ENCODE measurements around the gene TRPM2. TPM values are rescaled to one million over a fixed set of nuclear protein-coding genes. Genes with fewer than 3 reads are reported as not detected.

TRPM2 gene
- total and polyA plus RNA-seq, 8 donors, result 0.46 to 8.7 (median 2.6) TPM

DNA sequence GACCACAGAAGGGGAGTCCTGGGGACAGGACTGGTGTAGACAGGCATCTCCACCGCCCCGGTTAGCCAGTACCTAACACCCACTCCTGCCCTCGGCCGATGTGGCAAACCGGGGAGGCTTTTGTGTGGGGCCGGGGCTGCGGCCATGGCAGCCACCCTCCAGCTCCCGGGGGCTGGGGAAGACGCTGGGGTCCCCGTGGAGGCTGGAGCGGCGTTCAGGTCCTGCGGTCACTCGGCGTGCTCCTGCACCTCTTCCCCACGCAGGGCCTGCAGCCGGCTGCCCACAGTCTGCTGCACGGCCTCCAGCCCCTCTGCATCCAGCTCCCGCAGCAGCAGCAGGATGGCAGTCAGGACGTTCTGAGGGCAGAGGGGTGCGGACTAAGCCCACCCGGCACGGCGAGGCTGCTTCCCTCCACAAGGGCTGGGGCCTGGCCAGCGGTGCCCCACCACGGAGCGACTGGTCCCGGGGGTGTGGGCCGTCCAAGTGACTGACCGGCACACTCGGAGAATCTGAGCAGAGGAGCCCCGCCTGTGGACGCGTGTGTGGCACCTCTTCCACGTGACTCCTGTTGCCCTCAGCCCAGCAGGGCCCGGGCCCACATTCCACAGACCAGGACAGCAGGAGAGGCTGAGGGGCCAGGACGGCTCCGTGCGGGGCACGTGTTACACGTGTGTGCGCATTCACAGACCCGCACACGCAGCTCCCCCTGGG lies 23.3 kb upstream of the TRPM2 start:
- Histone ChIP-seq H3K36me3 (peaks cover 0 to 7% (median 5%) of the 10 kb centered on the region in 3 donors), H3K4me3 (no peak overlapping the region), H3K4me1 (no peaks in the 10 kb centered on the region), H3K27ac (no peak overlapping the region), H3K27me3 (no peaks in the 10 kb centered on the region), H3K9me3 (no peaks in the 10 kb centered on the region)
- FAIRE-seq (no peak), ATAC-seq (no peak), DNase-seq (peak in 1 of 6 donors; percentile 80)
- TF ChIP-seq, protein P1, sequence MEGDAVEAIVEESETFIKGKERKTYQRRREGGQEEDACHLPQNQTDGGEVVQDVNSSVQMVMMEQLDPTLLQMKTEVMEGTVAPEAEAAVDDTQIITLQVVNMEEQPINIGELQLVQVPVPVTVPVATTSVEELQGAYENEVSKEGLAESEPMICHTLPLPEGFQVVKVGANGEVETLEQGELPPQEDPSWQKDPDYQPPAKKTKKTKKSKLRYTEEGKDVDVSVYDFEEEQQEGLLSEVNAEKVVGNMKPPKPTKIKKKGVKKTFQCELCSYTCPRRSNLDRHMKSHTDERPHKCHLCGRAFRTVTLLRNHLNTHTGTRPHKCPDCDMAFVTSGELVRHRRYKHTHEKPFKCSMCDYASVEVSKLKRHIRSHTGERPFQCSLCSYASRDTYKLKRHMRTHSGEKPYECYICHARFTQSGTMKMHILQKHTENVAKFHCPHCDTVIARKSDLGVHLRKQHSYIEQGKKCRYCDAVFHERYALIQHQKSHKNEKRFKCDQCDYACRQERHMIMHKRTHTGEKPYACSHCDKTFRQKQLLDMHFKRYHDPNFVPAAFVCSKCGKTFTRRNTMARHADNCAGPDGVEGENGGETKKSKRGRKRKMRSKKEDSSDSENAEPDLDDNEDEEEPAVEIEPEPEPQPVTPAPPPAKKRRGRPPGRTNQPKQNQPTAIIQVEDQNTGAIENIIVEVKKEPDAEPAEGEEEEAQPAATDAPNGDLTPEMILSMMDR (IDR thresholded peaks at IDR 0.05), result no peak
- WGBS, 2 donors, result 91% methylated on average over 39 to 44 of the region's 44 CpGs
- intact Hi-C loops (cut with DNase I), result no loop called here

DNA sequence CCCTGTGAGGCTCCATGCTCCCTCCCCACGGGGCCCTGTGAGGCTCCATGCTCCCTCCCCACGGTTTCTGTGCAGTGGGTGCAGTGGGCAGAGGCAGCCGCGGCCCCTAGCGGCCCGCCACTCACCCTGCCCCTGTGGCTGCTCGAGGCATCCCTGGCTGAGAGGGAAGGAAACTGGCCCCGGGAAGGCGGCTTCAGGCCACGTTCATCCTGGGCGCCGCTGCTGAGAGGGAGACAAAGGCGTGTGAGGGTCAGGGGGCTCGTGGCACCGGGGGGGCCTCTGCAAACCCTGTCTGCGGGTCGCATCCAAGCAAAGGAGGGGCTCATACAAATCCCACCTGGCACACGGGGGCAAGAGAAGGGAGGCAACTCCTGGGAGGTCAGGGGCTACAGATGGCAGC lies 22.7 kb upstream of the TRPM2 start:
- H3K36me3 ChIP-seq, result peaks cover 0 to 6% (median 0%) of the 10 kb centered on the region in 3 donors

DNA sequence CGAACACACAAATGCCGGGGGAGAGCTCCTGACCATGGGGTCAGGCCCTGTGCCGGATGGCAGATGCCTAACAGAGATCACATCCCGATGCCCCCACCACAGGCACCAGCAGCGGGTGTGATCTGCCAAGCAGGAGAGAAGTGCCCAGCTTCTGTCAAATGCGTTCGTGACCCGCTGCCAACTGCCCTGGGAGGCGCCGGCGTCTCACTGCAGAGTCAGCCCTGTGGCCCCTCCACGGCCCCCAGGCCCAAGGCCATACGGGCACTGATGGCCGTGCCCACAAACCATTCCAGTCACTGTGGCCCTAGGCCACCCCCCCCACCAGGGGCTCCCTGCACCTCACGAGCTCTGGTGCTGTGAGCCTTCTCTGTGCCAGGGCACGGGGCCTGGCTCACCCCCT lies 22.2 kb upstream of the TRPM2 start:
- whole genome bisulfite sequencing, 2 donors, result 88 to 90% methylated on average over 16 of the region's 16 CpGs
- FAIRE-seq, result no peak
- Histone ChIP-seq H3K27ac (no peak overlapping the region), H3K9me3 (no peaks in the 10 kb centered on the region), H3K36me3 (peaks cover 0 to under 1% (median 0%) of the 10 kb centered on the region in 3 donors), H3K4me1 (no peaks in the 10 kb centered on the region), H3K27me3 (no peaks in the 10 kb centered on the region), H3K4me3 (no peak overlapping the region)
- intact Hi-C loops (cut with DNase I), result no loop called here
- no peak for ATAC-seq
- TF ChIP-seq, protein P1 (IDR thresholded peaks at IDR 0.05), result no peak
- peak in 1 of 6 donors; percentile 67 for DNase-seq

More for the DNA sequence above, 22.7 kb upstream of the TRPM2 start:
- TF ChIP-seq, protein P1 (IDR thresholded peaks at IDR 0.05), result no peak
- FAIRE-seq, result no peak
- Histone ChIP-seq H3K27ac (no peak overlapping the region), H3K4me3 (no peak overlapping the region), H3K27me3 (no peaks in the 10 kb centered on the region), H3K4me1 (no peaks in the 10 kb centered on the region), H3K9me3 (no peaks in the 10 kb centered on the region)
- 85 to 88% methylated on average over 17 to 18 of the region's 18 CpGs for WGBS, 2 donors
- intact Hi-C loops (cut with DNase I), result no loop called here
- peak in 1 of 6 donors; percentile 60 for DNase-seq
- no peak for ATAC-seq

DNA sequence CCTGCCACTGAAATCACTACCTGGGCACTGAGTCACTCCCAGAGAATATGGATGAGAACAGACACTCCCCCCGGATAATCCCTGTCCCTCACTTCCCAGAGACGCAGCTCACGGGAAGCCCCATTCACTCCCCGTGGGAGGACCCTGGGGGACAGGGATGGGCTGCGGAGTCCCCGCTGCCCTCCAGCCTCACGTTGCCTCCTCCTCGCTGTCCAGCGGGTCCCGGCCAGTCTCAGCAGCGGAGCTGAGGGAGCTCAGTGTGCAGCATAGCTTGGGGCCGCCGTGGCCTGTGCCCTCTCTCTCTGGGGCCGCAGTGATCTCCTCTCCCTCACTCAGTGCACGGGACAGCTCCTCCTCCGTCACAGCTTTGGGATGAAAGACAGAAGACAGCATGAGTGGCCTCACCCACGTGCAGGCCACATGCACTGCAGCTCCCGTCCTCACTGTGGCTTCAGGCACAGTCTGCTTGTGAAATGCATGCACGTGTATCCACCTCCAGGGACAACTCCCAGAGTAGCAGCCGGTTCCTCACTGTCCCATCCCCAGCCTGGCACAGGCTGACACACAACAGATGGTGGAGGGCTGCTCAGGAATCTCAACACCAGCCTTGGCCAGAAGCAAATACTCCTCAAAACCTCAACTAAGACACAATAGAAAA lies 21.6 kb upstream of the TRPM2 start:
- H3K27me3 ChIP-seq, result no peaks in the 10 kb centered on the region
- TF ChIP-seq, protein P1 (IDR thresholded peaks at IDR 0.05), result no peak
- H3K4me1 ChIP-seq, result no peaks in the 10 kb centered on the region
- no peak for FAIRE-seq
- intact Hi-C loops (cut with DNase I), result no loop called here
- 84 to 87% methylated on average over 20 of the region's 20 CpGs for WGBS, 2 donors
- no peak for ATAC-seq
- no peak overlapping the region for H3K27ac ChIP-seq
- no peaks in the 10 kb centered on the region for H3K9me3 ChIP-seq
- no peak overlapping the region for H3K4me3 ChIP-seq
- no peaks in the 10 kb centered on the region for H3K36me3 ChIP-seq
- DNase-seq, result peak in 1 of 6 donors; percentile 68

DNA sequence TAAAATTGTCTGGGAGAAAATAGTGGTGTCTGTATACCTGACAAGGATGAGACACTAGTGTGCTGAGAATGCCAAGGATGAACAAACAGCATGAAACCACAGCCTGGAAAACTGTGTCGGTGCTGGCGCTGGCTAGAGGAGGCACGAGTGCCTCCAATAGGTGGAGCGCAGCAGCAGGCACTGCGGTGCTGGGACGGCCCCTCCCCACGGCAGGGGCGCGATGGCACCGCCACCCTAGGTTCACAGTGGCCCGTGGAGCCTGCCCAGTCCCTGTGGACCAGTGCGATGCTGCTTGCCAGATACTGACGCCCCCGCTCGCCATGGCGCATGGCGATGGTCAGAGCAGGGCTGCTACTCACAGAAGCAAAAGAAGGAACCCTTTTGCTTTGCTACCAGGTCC lies 21.0 kb upstream of the TRPM2 start:
- H3K27me3 ChIP-seq, result no peaks in the 10 kb centered on the region
- WGBS, 2 donors, result 91 to 92% methylated on average over 17 of the region's 17 CpGs

More for the DNA sequence above, 21.0 kb upstream of the TRPM2 start:
- DNase-seq (peak in 1 of 6 donors; percentile 67), ATAC-seq (no peak), FAIRE-seq (no peak)
- H3K27ac ChIP-seq, result no peak overlapping the region
- intact Hi-C loops (cut with DNase I), result no loop called here
- H3K36me3 ChIP-seq, result no peaks in the 10 kb centered on the region
- H3K4me3 ChIP-seq, result no peak overlapping the region
- no peaks in the 10 kb centered on the region for H3K4me1 ChIP-seq
- TF ChIP-seq, protein P1 (IDR thresholded peaks at IDR 0.05), result no peak
- H3K9me3 ChIP-seq, result no peaks in the 10 kb centered on the region

Measured in pancreas (tissue), 10 donors.